Trophoblast cell (in vitro differentiated cells and primary cell): ENCODE data around the gene KIF7.

Experiments used
- DNase-seq, 2 donors: peaks; one replicate each; pipeline ENCODE4 v3.0.0-alpha.2; 2016
- H2AFZ ChIP-seq: 2 replicates; pipeline ENCODE4 v1.6.1; 2013; ENCODE audit warnings: low read length, moderate library complexity, mild to moderate bottlenecking; ENCODE audit not compliant: insufficient read depth, poor library complexity
- H2AK5ac ChIP-seq: 2 replicates; pipeline ENCODE4 v1.6.1; 2013; ENCODE audit warnings: mild to moderate bottlenecking, low read length
- H2BK120ac ChIP-seq: 2 replicates; pipeline ENCODE4 v1.6.1; 2013; ENCODE audit warnings: low read length, mild to moderate bottlenecking, moderate library complexity; ENCODE audit not compliant: insufficient read depth, poor library complexity
- H2BK12ac ChIP-seq: 2 replicates; pipeline ENCODE4 v1.6.1; 2013; ENCODE audit warnings: mild to moderate bottlenecking, low read length, moderate library complexity
- H2BK5ac ChIP-seq: 2 replicates; pipeline ENCODE4 v1.6.1; 2013; ENCODE audit warnings: low read length, low read depth, moderate library complexity, mild to moderate bottlenecking; ENCODE audit not compliant: poor library complexity
- H3K14ac ChIP-seq: 2 replicates; pipeline ENCODE4 v1.6.1; 2013; ENCODE audit warnings: mild to moderate bottlenecking, low read length
- H3K18ac ChIP-seq: 2 replicates; pipeline ENCODE4 v1.6.1; 2013; ENCODE audit warnings: mild to moderate bottlenecking, low read length
- H3K23ac ChIP-seq: 2 replicates; pipeline ENCODE4 v1.6.1; 2013; ENCODE audit warnings: low read length
- H3K27ac ChIP-seq: 2 replicates; pipeline ENCODE4 v1.5.1; 2013; ENCODE audit warnings: low read depth, mild to moderate bottlenecking, inconsistent platforms, low read length, moderate library complexity
- H3K27me3 ChIP-seq: 2 replicates; pipeline ENCODE4 v1.6.1; 2013; ENCODE audit warnings: inconsistent platforms, mild to moderate bottlenecking, low read length, moderate library complexity; ENCODE audit not compliant: insufficient read depth
- H3K36me3 ChIP-seq, 2 experiments: 1 replicate in 1 of 2; 2 replicates in 1 of 2; pipeline ENCODE4 v1.6.1; 2013; ENCODE audit warnings: low read length in 2 of 2, mild to moderate bottlenecking in 2 of 2, moderate library complexity in 1 of 2; ENCODE audit not compliant: insufficient read depth in 2 of 2, control insufficient read depth in 1 of 2
- H3K4ac ChIP-seq: 2 replicates; pipeline ENCODE4 v1.6.1; 2013; ENCODE audit warnings: low read depth, mild to moderate bottlenecking, low read length, moderate library complexity
- H3K4me1 ChIP-seq, 2 experiments: 1 replicate in 1 of 2; 2 replicates in 1 of 2; pipeline ENCODE4 v1.6.1; 2013; ENCODE audit warnings: low read length in 2 of 2, mild to moderate bottlenecking in 2 of 2, moderate library complexity in 1 of 2; ENCODE audit not compliant: insufficient read depth in 2 of 2, control insufficient read depth in 1 of 2
- H3K4me2 ChIP-seq: 2 replicates; pipeline ENCODE4 v1.6.1; 2013; ENCODE audit warnings: inconsistent platforms, mild to moderate bottlenecking, low read length, moderate library complexity
- H3K4me3 ChIP-seq: 2 replicates; pipeline ENCODE4 v1.5.1; 2013; ENCODE audit warnings: mild to moderate bottlenecking, low read depth, low read length, inconsistent platforms
- H3K79me1 ChIP-seq: one replicate; pipeline ENCODE4 v1.6.1; 2013; ENCODE audit warnings: low read length
- H3K79me2 ChIP-seq: 2 replicates; pipeline ENCODE4 v1.6.1; 2013; ENCODE audit warnings: low read length, mild to moderate bottlenecking; ENCODE audit not compliant: control insufficient read depth, insufficient read depth, poor library complexity
- H3K9ac ChIP-seq: 2 replicates; pipeline ENCODE4 v1.6.1; 2013; ENCODE audit warnings: mild to moderate bottlenecking, low read length
- H3K9me3 ChIP-seq: 2 replicates; pipeline ENCODE4 v1.6.1; 2013; ENCODE audit warnings: low read depth, mild to moderate bottlenecking, control low read depth, inconsistent platforms, low read length; ENCODE audit not compliant: insufficient read depth
- H4K12ac ChIP-seq: 2 replicates; pipeline ENCODE4 v1.6.1; 2013; ENCODE audit warnings: low read depth, mild to moderate bottlenecking, low read length, moderate library complexity
- H4K8ac ChIP-seq: 2 replicates; pipeline ENCODE4 v1.6.1; 2013; ENCODE audit warnings: low read depth, mild to moderate bottlenecking, low read length, moderate library complexity
- H4K91ac ChIP-seq: one replicate; pipeline ENCODE4 v1.6.1; 2013; ENCODE audit warnings: low read depth, mild to moderate bottlenecking, low read length, moderate library complexity
- WGBS: extraction: QIAGEN DNeasy Blood & Tissue Kit; methylation state at CpG from one replicate; pipeline ENCODE4 v1.1.7; 2013; ENCODE audit warnings: missing lambda C conversion rate; ENCODE audit not compliant: insufficient read length, insufficient coverage; ENCODE audit errors: extremely low coverage; 5-methylcytosine and 5-hydroxymethylcytosine counted together

KIF7 gene

GRCh38 chr15:89666184-89666857 lies 11.1 kb upstream of the KIF7 start:
- Histone ChIP-seq H3K27ac (no peak overlapping the region), H3K36me3 (no peaks in the 10 kb centered on the region)

GRCh38 chr15:89665449-89666181 lies 10.3 kb upstream of the KIF7 start:
- Histone ChIP-seq H3K9ac (no peak overlapping the region), H3K14ac (peak overlapping the region; percentile 46), H3K79me1 (peaks cover 6% of the 10 kb centered on the region), H3K4me3 (peak overlapping the region; percentile 57), H2BK120ac (peak overlapping the region; percentile 79), H3K36me3 (no peaks in the 10 kb centered on the region), H3K18ac (peak overlapping the region; percentile 36), H3K9me3 (no peaks in the 10 kb centered on the region), H4K8ac (peak overlapping the region; percentile 93), H3K23ac (no peak overlapping the region), H2AFZ (peak overlapping the region; percentile 73), H3K79me2 (no peaks in the 10 kb centered on the region), H3K4ac (no peak overlapping the region), H4K91ac (peak overlapping the region; percentile 62), H3K27me3 (peaks cover 9% of the 10 kb centered on the region), H4K12ac (peak overlapping the region; percentile 35), H2BK5ac (no peak overlapping the region), H2AK5ac (peak overlapping the region; percentile 1), H3K4me2 (peak overlapping the region; percentile 83), H2BK12ac (peak overlapping the region; percentile 20), H3K27ac (no peak overlapping the region), H3K4me1 (peaks cover 0 to 8% of the 10 kb centered on the region in 2 experiments)
- peak; percentile 46 to 74 for DNase-seq
- WGBS = no CpG with 5 or more reads among the region's 72 CpGs

More at GRCh38 chr15:89666184-89666857, 11.1 kb upstream of the KIF7 start:
- peak; percentile 15 to 61 for DNase-seq
- Histone ChIP-seq H3K27me3 (peaks cover 9% of the 10 kb centered on the region), H2BK5ac (no peak overlapping the region), H4K12ac (peak overlapping the region; percentile 35), H2BK120ac (peak overlapping the region; percentile 79), H3K14ac (peak overlapping the region; percentile 46), H2AFZ (peak overlapping the region; percentile 73), H3K18ac (no peak overlapping the region), H4K91ac (peak overlapping the region; percentile 62), H2AK5ac (peak overlapping the region; percentile 1), H3K79me1 (peaks cover 6% of the 10 kb centered on the region), H3K79me2 (no peaks in the 10 kb centered on the region), H3K4me2 (peak overlapping the region; percentile 83), H4K8ac (peak overlapping the region; percentile 93), H3K4me3 (no peak overlapping the region), H3K4me1 (peaks cover 0 to 8% of the 10 kb centered on the region in 2 experiments), H3K9me3 (no peaks in the 10 kb centered on the region), H2BK12ac (no peak overlapping the region), H3K9ac (no peak overlapping the region), H3K23ac (no peak overlapping the region), H3K4ac (no peak overlapping the region)
- WGBS = no CpG with 5 or more reads among the region's 8 CpGs

GRCh38 chr15:89664441-89665350 lies 9.4 kb upstream of the KIF7 start:
- peaks cover 6% of the 10 kb centered on the region for H3K79me1 ChIP-seq
- no peak overlapping the region for H3K23ac ChIP-seq
- peaks cover 0 to 8% of the 10 kb centered on the region in 2 experiments for H3K4me1 ChIP-seq
- H4K12ac ChIP-seq = no peak overlapping the region
- H3K27me3 ChIP-seq = peaks cover 9% of the 10 kb centered on the region
- no peaks in the 10 kb centered on the region for H3K9me3 ChIP-seq
- H3K4ac ChIP-seq = no peak overlapping the region
- H3K4me2 ChIP-seq = no peak overlapping the region
- WGBS = no CpG with 5 or more reads among the region's 13 CpGs
- H4K8ac ChIP-seq = no peak overlapping the region
- H3K18ac ChIP-seq = no peak overlapping the region
- H2AFZ ChIP-seq = no peak overlapping the region
- no peak overlapping the region for H3K9ac ChIP-seq
- H2BK12ac ChIP-seq = no peak overlapping the region
- H2AK5ac ChIP-seq = no peak overlapping the region
- H2BK5ac ChIP-seq = no peak overlapping the region
- DNase-seq = no peak
- H3K4me3 ChIP-seq = no peak overlapping the region
- H3K79me2 ChIP-seq = no peaks in the 10 kb centered on the region
- no peak overlapping the region for H3K27ac ChIP-seq
- H3K14ac ChIP-seq = no peak overlapping the region
- no peaks in the 10 kb centered on the region for H3K36me3 ChIP-seq
- no peak overlapping the region for H4K91ac ChIP-seq
- H2BK120ac ChIP-seq = no peak overlapping the region
